Measurements from ENCODE around the gene MRAS.
"Not testable (repeated sequence)": the region's sequence is repeated elsewhere in the genome, so short reads cannot be mapped to it uniquely, and the experiment has no call there.

Gene MRAS

GRCh38 chr3:138367326-138367850 is 19.0 kb downstream of the MRAS start:
- no peak for DNase-seq (ENCODE audit: low read depth, low spot score)

GRCh38 chr3:138367911-138368310 is 19.5 kb downstream of the MRAS start:
- DNase-seq (ENCODE audit: low read depth, low spot score) = peak; percentile 19

- DNase-seq (ENCODE audit: low read depth, low spot score) = no peak
Observed at GRCh38 chr3:138369151-138369900, 20.9 kb downstream of the MRAS start.

DNA sequence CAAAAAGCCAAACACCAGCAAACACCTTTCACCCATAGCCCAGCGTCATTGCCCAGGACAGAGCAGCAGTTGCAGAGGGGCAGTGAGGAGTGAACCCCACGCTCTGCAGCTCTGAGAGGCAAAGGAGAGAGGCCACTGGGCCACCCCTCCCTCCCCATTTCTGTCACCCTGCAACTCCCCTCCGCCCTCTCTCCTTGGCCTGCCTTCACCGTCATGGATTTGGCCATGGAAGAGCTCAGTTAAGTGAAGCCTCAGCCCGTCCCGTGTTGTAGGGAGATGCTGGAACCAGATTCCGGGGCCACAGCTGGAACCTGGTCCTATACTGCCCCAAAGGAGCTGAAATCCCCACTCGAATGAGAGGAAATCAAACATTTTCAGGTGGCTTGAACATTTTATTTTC is 21.9 kb downstream of the MRAS start:
- no peak for DNase-seq (ENCODE audit: low read depth, low spot score)

- no peak for DNase-seq (ENCODE audit: low read depth, low spot score)
Observed at GRCh38 chr3:138371070-138371965, 22.9 kb downstream of the MRAS start.

GRCh38 chr3:138373087-138373735 is 24.8 kb downstream of the MRAS start:
- DNase-seq (ENCODE audit: low read depth, low spot score) = no peak

- DNase-seq (ENCODE audit: low read depth, low spot score) = no peak
Observed at GRCh38 chr3:138373736-138374094, 25.3 kb downstream of the MRAS start.

GRCh38 chr3:138374573-138375134 is 26.3 kb downstream of the MRAS start:
- no peak for DNase-seq (ENCODE audit: low read depth, low spot score)

DNA sequence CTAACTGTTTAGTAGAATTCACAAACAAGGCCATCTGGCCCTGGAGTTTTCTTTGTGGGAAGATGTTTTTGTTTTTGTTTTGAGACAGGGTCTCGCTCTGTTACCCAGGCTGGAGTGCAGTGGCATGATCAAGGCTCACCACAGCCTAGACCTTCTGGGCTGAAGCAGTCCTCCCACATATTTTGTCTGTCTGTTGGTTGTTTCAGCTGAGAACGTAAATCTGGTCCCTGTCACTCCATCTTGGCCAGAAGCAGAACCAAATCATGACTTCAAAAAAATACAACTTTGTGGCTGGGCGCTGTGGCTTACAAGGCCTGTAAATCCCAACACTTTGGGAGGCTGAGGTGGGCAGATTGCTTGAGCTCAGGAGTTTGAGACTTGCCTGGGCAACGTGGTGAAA is 27.1 kb downstream of the MRAS start:
- no peak for DNase-seq (ENCODE audit: low read depth, low spot score)

GRCh38 chr3:138376663-138377062 is 28.3 kb downstream of the MRAS start:
- no peak for DNase-seq (ENCODE audit: low read depth, low spot score)

GRCh38 chr3:138377212-138377611 is 28.8 kb downstream of the MRAS start:
- not testable (repeated sequence) for DNase-seq (ENCODE audit: low read depth, low spot score)

DNA sequence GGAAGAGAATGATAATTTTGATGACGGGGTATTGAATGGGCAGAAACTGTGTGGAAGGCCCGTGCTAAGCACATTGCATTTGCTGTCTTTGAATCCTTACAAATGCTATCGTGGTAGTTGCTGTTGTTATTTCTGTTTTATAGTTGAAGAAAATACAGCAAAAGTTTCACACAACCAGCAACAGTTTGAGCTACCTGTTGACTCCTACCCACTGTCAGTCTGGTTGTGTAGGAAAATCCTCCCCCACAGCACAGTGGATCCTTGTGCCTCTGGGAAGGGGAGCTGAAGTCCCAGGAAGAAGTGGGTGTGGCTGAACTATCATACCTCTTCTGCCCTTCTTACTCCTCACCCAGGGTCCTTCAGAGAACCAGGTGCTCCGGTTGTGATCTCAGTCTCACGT is 29.4 kb downstream of the MRAS start:
- DNase-seq (ENCODE audit: low read depth, low spot score) = no peak

- no peak for DNase-seq (ENCODE audit: low read depth, low spot score)
Observed at GRCh38 chr3:138378331-138378730, 30.0 kb downstream of the MRAS start.

DNA sequence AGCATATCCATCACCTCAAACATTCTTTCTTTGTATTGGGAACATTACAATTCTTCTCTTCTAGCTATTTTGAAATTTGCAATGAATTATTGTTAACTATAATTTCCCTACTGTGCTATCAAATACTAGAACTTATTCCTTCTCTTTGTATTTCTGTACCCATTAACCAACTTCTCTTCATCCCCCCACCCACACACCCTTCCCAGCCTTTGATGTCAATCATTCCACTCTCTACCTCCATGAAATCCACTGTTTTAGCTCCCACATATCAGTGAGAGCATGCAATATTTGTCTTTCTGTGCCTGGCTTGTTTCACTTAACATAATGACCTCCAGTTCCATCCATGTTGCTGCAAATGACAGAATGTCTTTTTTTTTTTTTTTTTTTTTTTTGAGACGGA is 30.6 kb downstream of the MRAS start:
- no peak for DNase-seq (ENCODE audit: low read depth, low spot score)

DNA sequence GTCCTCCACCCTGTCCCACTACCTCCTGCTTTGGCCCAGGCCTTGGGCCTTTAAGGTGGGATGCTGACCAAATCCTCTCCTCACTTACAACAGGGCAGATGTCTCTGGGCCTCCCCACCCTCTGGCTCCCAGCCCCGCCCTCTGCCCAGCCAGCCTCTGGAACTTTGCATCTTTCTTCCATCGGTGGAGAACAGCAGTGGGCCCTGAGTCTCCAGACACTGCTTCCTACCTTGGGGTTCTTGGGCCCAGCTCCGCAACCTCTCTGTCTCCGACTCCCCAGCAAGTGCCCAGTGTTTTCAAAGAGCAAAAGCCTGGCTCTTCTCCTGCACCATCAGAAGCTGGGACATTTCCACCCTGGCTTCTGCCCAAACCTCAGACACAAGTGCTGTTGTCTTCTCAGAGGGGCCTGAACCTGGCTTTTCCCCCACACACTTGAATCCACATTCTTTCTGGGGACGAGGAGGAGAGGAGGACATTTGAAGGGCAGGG is 33.1 kb downstream of the MRAS start:
- peak; percentile 54 for DNase-seq (ENCODE audit: low read depth, low spot score)

GRCh38 chr3:138381950-138382715 is 33.8 kb downstream of the MRAS start:
- peak; percentile 47 for DNase-seq (ENCODE audit: low read depth, low spot score)

DNA sequence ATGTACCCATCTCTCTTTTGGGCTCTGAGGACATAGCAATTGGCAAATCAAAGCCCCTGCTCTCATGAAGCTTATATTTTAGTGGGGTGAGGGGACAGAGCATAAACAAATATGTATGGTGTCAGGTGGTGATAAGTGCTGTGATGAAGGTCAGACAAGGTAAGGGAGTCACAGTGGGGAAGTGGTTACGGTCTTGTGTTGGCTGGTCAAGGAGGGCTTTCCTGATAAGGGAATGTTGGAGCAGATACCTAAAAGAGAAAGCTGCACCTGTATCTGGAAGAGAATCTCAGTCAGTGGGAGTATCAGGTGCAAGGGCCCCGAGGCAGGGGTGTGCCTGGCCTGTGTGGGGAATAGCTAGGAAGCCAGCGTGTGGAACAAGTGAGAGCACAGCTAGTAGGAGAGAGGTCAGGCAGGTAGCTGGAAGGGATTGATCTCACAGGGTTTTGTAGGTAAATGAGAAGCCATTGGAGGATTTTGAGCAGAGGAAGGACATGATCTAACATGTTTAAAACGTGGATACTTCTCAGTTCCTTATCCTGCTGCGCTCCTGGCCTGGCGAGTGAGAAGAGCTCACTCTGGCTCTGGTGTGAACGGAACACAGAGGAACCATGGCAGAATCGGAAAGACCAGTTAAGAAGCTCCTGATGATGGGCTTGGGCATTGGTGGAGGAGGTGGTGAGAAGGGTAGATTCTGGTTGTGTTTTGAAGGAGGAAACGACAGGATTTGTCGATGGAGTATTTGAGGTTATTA is 35.5 kb downstream of the MRAS start:
- no peak for DNase-seq (ENCODE audit: low read depth, low spot score)

GRCh38 chr3:138384531-138384930 is 36.2 kb downstream of the MRAS start:
- no peak for DNase-seq (ENCODE audit: low read depth, low spot score)

- DNase-seq (ENCODE audit: low read depth, low spot score) = no peak
Observed at GRCh38 chr3:138384976-138385375, 36.6 kb downstream of the MRAS start.

DNA sequence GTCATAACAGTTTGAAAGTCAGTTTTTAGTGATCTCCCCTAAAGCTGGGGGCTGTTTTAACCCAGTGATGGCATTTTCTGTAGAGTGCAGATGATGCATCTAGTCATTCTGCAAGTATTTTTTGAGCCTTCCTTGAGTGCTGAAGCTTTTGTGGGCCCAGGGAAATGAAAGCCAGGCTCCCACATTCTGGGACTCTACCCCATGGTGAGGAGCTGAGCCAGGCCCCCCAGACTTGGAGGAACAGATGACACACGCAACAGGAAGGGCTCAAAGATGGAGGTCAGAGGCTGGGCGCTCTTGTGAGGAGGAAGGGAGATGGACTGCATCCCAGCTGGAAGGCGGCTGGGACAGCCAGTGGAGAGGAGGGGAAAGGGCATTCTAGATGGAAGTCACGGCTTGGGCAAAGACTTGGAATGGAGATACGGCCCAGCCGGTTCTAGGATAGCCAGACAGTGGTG is 40.8 kb downstream of the MRAS start:
- peak; percentile 11 for DNase-seq (ENCODE audit: low read depth, low spot score)
